Measurements from ENCODE around the gene MCM7. TPM values are rescaled to one million over a fixed set of nuclear protein-coding genes. Genes with fewer than 3 reads are reported as not detected.
A peak's percentile ranks its signal among the peaks of the same experiment; 100 is the strongest.
"Not testable (repeated sequence)": the region's sequence is repeated elsewhere in the genome, so short reads cannot be mapped to it uniquely, and the experiment has no call there.

Gene MCM7
- total RNA-seq, 4 donors from 2014 or later = 28.9 to 41.0 (median 35.8) TPM

- peak overlapping the region in 1 of 4 donors; percentile 18 for H3K4me3 ChIP-seq
- H3K27ac ChIP-seq = peak overlapping the region in 1 of 4 donors; percentile 52
- peak; percentile 80 to 90 for DNase-seq (ENCODE audit: low spot score in 2 of 2)
- H3K9me3 ChIP-seq = no peaks in the 10 kb centered on the region
- 11 to 13% methylated on average over 24 of the region's 24 CpGs for WGBS, 2 donors
- H3K36me3 ChIP-seq = no peaks in the 10 kb centered on the region
- no peaks in the 10 kb centered on the region for H3K27me3 ChIP-seq
- H3K4me1 ChIP-seq = peaks cover 0 to 44% (median 14%) of the 10 kb centered on the region in 4 donors
- TF ChIP-seq EP300 (IDR thresholded peaks at IDR 0.05) (no peak), CTCF (IDR thresholded peaks at IDR 0.05) (peak; percentile 82 to 95 (median 89))
These were observed 29.6 kb upstream of the MCM7 start for GRCh38 chr7:100130608-100131453.

GRCh38 chr7:100130220-100130607 is 29.0 kb upstream of the MCM7 start:
- not testable (repeated sequence) for H3K36me3 ChIP-seq; H3K9me3 ChIP-seq; H3K27me3 ChIP-seq; DNase-seq (ENCODE audit: low spot score in 2 of 2); H3K27ac ChIP-seq; H3K4me3 ChIP-seq
- peaks cover 0 to 50% (median 17%) of the 10 kb centered on the region in 4 donors for H3K4me1 ChIP-seq
- 90 to 96% methylated on average over 1 of the region's 1 CpG for WGBS, 2 donors

- Histone ChIP-seq H3K36me3 (peaks cover 0 to 18% (median 0%) of the 10 kb centered on the region in 3 donors), H3K4me1 (peaks cover 0 to 54% (median 19%) of the 10 kb centered on the region in 4 donors), H3K9me3 (no peaks in the 10 kb centered on the region), H3K27ac (no peak overlapping the region), H3K27me3 (no peaks in the 10 kb centered on the region), H3K4me3 (no peak overlapping the region)
- 42 to 50% methylated on average over 1 of the region's 1 CpG for whole genome bisulfite sequencing, 2 donors
- DNase-seq (ENCODE audit: low spot score in 2 of 2) = no peak
- TF ChIP-seq EP300 (IDR thresholded peaks at IDR 0.05) (no peak), CTCF (IDR thresholded peaks at IDR 0.05) (no peak), POLR2A (IDR thresholded peaks at IDR 0.05) (no peak)
These were observed 27.4 kb upstream of the MCM7 start for GRCh38 chr7:100128637-100128963.

- Histone ChIP-seq H3K27me3 (no peaks in the 10 kb centered on the region), H3K36me3 (peaks cover 0 to 23% (median 0%) of the 10 kb centered on the region in 3 donors), H3K4me1 (peaks cover 0 to 50% (median 19%) of the 10 kb centered on the region in 4 donors), H3K27ac (peak overlapping the region; percentile 80 to 99 (median 96)), H3K4me3 (peak overlapping the region; percentile 81 to 98 (median 90)), H3K9me3 (no peaks in the 10 kb centered on the region)
- TF ChIP-seq CTCF (IDR thresholded peaks at IDR 0.05) (peak in 1 of 5 experiments; percentile 10), EP300 (IDR thresholded peaks at IDR 0.05) (no peak)
- 2 to 3% methylated on average over 21 of the region's 37 CpGs for WGBS, 2 donors
- DNase-seq (ENCODE audit: low spot score in 2 of 2) = no peak
These were observed 26.9 kb upstream of the MCM7 start for GRCh38 chr7:100127866-100128636.

GRCh38 chr7:100126931-100127865 is 26.0 kb upstream of the MCM7 start, which contains the start of gene MBLAC1:
Gene MBLAC1, plus strand, starts transcription at chr7:100126967. Its CDS starts 429 bp downstream, at chr7:100127396.
- TF ChIP-seq CTCF (IDR thresholded peaks at IDR 0.05) (no peak), EP300 (IDR thresholded peaks at IDR 0.05) (peak; percentile 39 to 93)
- peak within 1 kb of the TSS; percentile 81 to 98 (median 90) for H3K4me3 ChIP-seq
- H3K27me3 ChIP-seq = no peaks in the 10 kb centered on the region
- no peaks in the 10 kb centered on the region for H3K9me3 ChIP-seq
- H3K27ac ChIP-seq = peak within 1 kb of the TSS; percentile 80 to 99 (median 96)
- peaks cover 0 to 32% (median 0%) of the 10 kb centered on the region in 3 donors for H3K36me3 ChIP-seq
- 0 to 1% methylated on average over 36 to 56 of the region's 85 CpGs for WGBS, 2 donors
- peak; percentile 83 to 93 for DNase-seq (ENCODE audit: low spot score in 2 of 2)
- peaks cover 0 to 47% (median 19%) of the 10 kb centered on the region in 4 donors for H3K4me1 ChIP-seq

Measured in tibial nerve (tissue), 4 donors.